GM21619 (cell line): Measurements from ENCODE around the gene GFRAL.

Experiments
- ATAC-seq: cut with Tn5 transposase; IDR thresholded peaks from one replicate; pipeline ENCODE4 v1.9.1; 2021; ENCODE audit not compliant: unreplicated experiment

The GFRAL gene

DNA sequence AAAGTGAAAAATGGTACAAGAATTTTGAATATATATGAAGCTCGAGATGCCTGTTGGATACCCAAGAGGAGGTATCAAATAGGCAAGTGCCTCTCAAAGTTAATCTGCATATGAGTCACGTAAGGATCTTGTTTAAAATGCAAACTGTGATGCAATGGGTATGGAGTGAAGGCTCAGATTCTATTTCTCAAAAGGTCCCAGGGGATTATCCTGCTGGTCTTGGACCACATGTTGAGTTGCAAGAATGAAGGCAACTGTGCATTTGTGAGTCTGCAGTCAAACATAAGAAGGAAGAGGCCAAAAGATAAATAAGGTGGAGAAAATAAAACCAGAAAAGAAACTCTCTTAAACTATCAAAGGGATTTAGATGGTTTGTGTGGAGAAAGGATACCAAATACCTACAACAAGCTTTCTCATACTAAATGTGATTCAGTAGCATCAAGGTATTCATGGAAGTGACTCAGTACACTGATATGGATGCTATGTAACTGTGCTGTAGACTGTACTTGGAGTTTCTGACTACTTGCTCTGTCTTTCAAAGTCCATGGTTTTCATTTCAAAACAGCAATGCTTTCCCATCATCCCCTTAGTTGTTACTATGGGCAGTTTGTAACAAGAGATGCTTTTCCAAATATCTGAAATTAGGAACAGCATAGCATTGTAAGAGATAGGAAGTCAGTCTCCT, 106.3 kb downstream of the GFRAL start:
- ATAC-seq = no peak

DNA sequence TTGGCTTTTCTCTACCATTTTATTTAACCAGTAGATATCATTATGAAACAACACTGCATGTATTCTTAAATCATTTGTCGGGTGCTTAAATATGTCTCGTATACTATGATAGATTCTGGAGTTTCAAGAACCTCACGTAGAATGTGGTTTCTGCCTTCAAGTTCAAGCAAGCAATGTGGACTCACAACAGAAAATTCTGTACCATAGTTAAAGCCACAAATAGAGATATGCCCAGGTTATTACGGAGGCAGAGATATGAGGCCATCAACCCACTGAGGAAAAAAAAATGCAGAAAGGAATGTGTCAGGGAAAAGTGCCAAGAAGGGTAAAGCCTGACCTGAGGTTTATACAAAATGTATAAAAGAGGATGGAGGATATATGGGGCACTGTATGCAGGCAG, 109.9 kb downstream of the GFRAL start:
- no peak for ATAC-seq

DNA sequence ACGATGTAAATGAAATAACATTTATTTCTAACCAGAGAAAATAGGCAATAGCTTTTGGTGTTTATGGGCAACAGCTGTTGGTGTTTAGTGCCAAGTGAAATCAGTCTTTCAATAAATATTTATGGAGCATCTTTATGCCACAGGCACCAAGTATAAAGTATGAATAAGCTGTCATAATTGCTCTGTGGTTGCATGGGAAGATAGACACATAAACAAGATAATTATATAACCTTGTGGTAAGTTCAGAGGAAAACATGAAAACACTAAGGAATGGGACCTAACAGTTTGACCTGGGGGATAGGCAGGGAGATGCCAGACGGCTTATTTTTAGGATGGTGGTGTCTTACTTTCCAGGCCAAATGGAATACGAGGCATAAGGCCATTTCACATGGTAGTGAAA, 110.9 kb downstream of the GFRAL start:
- no peak for ATAC-seq

DNA sequence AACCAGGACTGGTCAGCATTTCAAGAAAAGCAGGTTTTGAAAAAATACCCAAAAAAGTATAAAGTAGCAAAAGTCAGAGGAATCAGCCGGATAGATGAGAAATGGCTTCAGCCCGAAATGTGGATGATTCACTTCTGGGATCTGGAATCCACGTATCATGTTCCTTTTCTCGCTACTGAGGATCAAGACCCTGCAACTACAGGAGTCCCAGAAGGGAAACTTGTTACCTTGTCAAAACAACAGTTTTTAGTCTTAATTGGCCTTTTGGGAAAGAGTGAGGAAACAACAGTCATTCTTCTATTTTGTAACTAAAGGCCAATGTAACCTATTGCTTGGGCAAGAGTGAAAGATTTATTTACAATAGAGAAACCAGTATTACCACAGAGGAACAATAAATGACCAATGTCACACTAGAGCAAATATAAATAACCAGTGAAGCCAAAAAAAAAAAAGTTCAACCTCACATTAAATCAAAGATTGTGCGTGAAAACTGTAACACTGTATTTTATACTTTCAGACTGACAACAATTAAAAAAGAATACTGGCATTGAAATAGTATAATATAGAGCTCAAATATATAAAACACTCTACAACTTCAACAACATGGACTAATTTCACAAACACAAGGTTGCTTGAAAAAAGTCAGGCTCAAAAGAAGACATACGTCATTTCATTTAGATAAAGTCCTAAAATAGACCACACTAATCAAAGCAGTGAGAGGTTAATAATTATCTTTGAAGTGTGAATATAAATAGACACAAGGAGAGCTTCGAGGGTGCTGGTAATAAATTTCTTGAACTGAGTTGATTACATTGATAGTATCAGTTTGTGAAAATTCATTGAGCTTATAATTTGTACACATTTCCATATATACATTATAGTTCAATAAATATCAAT, 116.2 kb downstream of the GFRAL start:
- ATAC-seq = no peak

DNA sequence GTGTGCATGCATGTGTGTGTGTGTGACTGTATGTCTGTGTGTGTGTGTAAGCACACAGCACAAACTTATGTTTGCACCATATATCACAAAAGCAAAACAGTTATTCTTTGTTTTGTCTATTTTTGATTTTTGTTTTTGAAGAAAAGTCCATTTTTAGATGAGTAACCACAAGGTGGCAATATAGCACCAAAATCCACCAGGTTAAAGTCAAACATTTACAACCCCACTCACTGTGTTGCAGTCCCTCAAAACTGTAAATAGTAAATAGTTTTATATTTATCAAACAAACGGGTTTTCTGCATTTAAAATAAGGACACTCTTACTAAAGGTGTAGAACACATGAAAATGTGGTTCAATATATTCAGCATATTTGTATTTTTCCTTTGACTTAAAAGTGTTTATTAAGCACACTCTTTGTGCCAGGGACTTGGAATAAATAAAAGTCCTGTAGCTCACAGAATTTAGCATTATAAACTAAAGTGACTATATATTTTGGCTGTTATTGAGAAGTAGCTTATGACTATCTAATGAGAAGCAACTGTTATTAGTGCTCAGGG, 118.5 kb downstream of the GFRAL start:
- ATAC-seq = no peak

DNA sequence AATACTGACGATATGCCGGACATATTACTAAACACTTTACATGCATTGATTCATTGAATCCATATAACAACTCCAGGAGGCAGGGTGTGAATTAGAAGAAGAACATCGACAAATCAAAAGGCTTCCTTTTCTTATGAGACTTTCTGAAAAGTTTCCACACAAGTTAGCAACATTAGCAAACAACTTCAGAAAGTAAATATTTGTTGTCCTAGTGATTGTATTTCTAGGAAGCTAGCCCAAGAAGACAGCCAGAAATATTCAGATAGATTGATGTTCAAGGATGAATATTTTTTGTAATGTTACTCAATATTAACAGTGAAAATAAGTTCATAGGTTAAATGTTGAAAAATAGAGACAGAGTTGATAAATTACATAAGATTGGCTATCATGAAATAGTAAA, 120.6 kb downstream of the GFRAL start:
- no peak for ATAC-seq

DNA sequence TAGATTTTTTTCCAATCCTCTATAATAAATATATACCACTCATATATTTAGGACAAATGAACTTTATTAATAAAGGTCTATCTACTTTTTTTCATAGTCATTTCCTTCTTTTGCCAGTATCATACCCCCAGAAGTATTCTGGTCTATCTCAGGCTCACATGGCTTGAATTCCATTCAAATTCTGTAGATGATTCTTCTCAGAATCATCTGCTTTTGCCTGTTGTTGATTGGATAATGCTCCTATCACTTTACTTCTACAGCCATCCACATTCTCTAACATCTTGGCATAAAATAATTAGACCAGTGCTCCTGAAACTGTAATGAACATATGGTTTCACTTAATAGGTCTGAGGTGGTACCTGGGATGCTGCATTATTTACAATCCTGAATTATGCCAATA, 121.2 kb downstream of the GFRAL start:
- ATAC-seq = no peak

DNA sequence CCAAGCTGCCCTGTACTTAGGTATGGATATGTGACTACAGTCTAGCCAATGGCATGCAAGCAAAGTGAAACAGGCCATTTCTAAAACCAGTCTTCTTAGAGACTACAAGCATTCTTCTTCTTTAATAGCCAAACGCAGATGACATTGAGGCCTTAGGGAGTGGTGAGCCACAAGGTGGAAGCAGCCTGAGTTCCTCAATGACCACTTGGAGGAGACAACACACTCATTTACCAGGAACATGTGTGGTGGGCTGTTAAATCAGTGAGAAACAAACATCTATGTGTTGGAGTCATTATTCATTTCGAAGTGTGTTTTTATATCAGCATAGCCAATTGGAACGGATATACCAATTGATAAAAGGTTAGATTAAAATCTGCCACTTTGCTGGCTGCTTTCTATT, 122.0 kb downstream of the GFRAL start:
- ATAC-seq = no peak

DNA sequence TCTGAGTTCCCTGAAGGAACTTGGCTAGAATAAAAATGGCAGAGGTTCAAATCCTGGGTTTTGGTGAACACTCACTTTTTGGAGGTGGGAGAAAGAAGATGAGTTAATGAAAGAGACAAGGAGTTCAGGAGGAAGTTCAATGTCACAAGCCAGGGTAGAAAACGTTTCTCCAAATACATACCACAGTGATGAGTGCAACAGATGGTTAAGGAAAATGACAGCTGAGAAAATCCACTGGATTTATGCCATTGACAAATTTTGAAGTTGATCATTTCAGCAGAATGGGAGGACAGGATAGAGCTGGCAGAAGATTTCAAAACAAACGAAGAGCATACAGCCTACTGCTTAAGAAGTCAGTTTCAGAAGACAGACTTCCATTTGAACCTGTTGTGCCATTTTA, 122.7 kb downstream of the GFRAL start:
- ATAC-seq = no peak
